H1 (cell line): Measurements from ENCODE around the gene ETV7. TPM values are rescaled to one million over a fixed set of nuclear protein-coding genes. Genes with fewer than 3 reads are reported as not detected.

Source experiments
- CBX5 ChIP-seq: fragments of 300-800, 300-1000 bp; sonication (generic); IDR thresholded peaks from 2 replicates; pipeline ENCODE4 v1.7.1; 2016; ENCODE audit warnings: antibody characterized with exemption, low read length, low read depth
- GABPA ChIP-seq: IDR thresholded peaks from 2 replicates; pipeline ENCODE4 v1.6.1; 2011; ENCODE audit warnings: mild to moderate bottlenecking, low read length, moderate library complexity, borderline replicate concordance; ENCODE audit not compliant: insufficient read depth
- polyA plus RNA-seq, 7 experiments: library from polyadenylated mRNA; depleted of rRNA in 3 of 7; stranded (reverse) in 5 of 7; unstranded in 2 of 7; fragments of >200 nt in 5 of 7; fragments of 200-250 nt in 2 of 7; gene quantifications; 1 replicate in 5 of 7; 2 replicates in 1 of 7; 4 replicates in 1 of 7; pipeline versions ENCODE4 v1.2.1 to v1.2.3, GENCODE V29; 2011 to 2013; ENCODE audit warnings: missing spikeins in 2 of 7, mixed read lengths in 2 of 7
- total RNA-seq: library from RNA; stranded (reverse); fragmentation: NEBNext Ultra II Directional; extraction: Animal tissue kit (Norgen Biotek cat#: 25700); gene quantifications from 2 replicates; pipeline ENCODE4 v1.2.1, GENCODE V29; 2021
- TF ChIP-seq, protein P1 (sequence below): fragments of 300-600 bp; sonication (generic); IDR thresholded peaks from 2 replicates; pipeline ENCODE4 v1.7.1; 2012; ENCODE audit warnings: low read length, moderate library complexity, mild to moderate bottlenecking, inconsistent platforms; ENCODE audit not compliant: insufficient replicate concordance
- TF ChIP-seq, protein P2 (sequence below), 3 experiments: IDR thresholded peaks; 1 replicate in 2 of 3; 2 replicates in 1 of 3; pipeline versions ENCODE4 v1.5.1 to v1.6.1; 2011; ENCODE audit warnings: low read length in 3 of 3, mild to moderate bottlenecking in 3 of 3, inconsistent platforms in 2 of 3, low read depth in 1 of 3, moderate library complexity in 1 of 3; ENCODE audit not compliant: insufficient read depth in 1 of 3; ENCODE audit errors: control extremely low read depth in 1 of 3

Gene ETV7
- total and polyA plus RNA-seq, 2 of the 8 experiments (the other 6 are each of a cell fraction or from before 2014, with no cell fraction given), result 0.54 to 2.4 TPM

DNA sequence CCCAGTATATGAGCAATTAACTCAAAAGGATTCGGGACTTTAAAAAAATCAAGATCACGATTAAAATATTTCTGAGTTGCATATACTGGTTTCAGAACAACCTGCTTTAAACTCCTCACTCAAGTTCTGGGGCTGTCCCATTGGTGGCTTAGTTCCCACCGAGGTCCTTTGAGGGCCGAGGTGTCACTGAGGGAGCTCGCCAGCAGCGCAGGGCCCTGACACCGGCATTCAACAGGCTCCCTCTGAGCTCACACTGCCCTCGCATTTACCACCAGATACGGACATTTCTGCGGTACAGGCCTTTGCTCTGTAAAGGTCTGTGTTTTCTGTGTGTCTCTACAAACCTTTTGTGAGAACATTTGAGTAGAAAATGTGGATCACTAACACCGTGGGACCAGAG lies 26.4 kb downstream of the ETV7 start (continued):
- TF ChIP-seq, protein P1, sequence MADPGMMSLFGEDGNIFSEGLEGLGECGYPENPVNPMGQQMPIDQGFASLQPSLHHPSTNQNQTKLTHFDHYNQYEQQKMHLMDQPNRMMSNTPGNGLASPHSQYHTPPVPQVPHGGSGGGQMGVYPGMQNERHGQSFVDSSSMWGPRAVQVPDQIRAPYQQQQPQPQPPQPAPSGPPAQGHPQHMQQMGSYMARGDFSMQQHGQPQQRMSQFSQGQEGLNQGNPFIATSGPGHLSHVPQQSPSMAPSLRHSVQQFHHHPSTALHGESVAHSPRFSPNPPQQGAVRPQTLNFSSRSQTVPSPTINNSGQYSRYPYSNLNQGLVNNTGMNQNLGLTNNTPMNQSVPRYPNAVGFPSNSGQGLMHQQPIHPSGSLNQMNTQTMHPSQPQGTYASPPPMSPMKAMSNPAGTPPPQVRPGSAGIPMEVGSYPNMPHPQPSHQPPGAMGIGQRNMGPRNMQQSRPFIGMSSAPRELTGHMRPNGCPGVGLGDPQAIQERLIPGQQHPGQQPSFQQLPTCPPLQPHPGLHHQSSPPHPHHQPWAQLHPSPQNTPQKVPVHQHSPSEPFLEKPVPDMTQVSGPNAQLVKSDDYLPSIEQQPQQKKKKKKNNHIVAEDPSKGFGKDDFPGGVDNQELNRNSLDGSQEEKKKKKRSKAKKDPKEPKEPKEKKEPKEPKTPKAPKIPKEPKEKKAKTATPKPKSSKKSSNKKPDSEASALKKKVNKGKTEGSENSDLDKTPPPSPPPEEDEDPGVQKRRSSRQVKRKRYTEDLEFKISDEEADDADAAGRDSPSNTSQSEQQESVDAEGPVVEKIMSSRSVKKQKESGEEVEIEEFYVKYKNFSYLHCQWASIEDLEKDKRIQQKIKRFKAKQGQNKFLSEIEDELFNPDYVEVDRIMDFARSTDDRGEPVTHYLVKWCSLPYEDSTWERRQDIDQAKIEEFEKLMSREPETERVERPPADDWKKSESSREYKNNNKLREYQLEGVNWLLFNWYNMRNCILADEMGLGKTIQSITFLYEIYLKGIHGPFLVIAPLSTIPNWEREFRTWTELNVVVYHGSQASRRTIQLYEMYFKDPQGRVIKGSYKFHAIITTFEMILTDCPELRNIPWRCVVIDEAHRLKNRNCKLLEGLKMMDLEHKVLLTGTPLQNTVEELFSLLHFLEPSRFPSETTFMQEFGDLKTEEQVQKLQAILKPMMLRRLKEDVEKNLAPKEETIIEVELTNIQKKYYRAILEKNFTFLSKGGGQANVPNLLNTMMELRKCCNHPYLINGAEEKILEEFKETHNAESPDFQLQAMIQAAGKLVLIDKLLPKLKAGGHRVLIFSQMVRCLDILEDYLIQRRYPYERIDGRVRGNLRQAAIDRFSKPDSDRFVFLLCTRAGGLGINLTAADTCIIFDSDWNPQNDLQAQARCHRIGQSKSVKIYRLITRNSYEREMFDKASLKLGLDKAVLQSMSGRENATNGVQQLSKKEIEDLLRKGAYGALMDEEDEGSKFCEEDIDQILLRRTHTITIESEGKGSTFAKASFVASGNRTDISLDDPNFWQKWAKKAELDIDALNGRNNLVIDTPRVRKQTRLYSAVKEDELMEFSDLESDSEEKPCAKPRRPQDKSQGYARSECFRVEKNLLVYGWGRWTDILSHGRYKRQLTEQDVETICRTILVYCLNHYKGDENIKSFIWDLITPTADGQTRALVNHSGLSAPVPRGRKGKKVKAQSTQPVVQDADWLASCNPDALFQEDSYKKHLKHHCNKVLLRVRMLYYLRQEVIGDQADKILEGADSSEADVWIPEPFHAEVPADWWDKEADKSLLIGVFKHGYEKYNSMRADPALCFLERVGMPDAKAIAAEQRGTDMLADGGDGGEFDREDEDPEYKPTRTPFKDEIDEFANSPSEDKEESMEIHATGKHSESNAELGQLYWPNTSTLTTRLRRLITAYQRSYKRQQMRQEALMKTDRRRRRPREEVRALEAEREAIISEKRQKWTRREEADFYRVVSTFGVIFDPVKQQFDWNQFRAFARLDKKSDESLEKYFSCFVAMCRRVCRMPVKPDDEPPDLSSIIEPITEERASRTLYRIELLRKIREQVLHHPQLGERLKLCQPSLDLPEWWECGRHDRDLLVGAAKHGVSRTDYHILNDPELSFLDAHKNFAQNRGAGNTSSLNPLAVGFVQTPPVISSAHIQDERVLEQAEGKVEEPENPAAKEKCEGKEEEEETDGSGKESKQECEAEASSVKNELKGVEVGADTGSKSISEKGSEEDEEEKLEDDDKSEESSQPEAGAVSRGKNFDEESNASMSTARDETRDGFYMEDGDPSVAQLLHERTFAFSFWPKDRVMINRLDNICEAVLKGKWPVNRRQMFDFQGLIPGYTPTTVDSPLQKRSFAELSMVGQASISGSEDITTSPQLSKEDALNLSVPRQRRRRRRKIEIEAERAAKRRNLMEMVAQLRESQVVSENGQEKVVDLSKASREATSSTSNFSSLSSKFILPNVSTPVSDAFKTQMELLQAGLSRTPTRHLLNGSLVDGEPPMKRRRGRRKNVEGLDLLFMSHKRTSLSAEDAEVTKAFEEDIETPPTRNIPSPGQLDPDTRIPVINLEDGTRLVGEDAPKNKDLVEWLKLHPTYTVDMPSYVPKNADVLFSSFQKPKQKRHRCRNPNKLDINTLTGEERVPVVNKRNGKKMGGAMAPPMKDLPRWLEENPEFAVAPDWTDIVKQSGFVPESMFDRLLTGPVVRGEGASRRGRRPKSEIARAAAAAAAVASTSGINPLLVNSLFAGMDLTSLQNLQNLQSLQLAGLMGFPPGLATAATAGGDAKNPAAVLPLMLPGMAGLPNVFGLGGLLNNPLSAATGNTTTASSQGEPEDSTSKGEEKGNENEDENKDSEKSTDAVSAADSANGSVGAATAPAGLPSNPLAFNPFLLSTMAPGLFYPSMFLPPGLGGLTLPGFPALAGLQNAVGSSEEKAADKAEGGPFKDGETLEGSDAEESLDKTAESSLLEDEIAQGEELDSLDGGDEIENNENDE, result no peak
- TF ChIP-seq, protein P2, sequence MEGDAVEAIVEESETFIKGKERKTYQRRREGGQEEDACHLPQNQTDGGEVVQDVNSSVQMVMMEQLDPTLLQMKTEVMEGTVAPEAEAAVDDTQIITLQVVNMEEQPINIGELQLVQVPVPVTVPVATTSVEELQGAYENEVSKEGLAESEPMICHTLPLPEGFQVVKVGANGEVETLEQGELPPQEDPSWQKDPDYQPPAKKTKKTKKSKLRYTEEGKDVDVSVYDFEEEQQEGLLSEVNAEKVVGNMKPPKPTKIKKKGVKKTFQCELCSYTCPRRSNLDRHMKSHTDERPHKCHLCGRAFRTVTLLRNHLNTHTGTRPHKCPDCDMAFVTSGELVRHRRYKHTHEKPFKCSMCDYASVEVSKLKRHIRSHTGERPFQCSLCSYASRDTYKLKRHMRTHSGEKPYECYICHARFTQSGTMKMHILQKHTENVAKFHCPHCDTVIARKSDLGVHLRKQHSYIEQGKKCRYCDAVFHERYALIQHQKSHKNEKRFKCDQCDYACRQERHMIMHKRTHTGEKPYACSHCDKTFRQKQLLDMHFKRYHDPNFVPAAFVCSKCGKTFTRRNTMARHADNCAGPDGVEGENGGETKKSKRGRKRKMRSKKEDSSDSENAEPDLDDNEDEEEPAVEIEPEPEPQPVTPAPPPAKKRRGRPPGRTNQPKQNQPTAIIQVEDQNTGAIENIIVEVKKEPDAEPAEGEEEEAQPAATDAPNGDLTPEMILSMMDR (IDR thresholded peaks at IDR 0.05; ENCODE audit: control extremely low read depth in 1 of 3, insufficient read depth in 1 of 3, low read depth in 1 of 3, low read length in 3 of 3), result no peak
- TF ChIP-seq GABPA (no peak), CBX5 (no peak)
